Neural crest cell (in vitro differentiated cells): ENCODE results near the gene SHC1. TPM values are rescaled to one million over a fixed set of nuclear protein-coding genes. Genes with fewer than 3 reads are reported as not detected.
A peak's percentile ranks its signal among the peaks of the same experiment; 100 is the strongest.

ENCODE experiments used
- DNase-seq: peaks from one replicate; pipeline ENCODE4 v3.0.0; 2021; ENCODE audit warnings: low read depth, mixed read lengths, low spot score
- H3K27ac Mint-ChIP-seq: one replicate; pipeline ENCODE4 v1.8.0; 2021; ENCODE audit warnings: mild to moderate bottlenecking, mixed read lengths; ENCODE audit not compliant: unreplicated experiment
- H3K27me3 Mint-ChIP-seq: 2 replicates; pipeline ENCODE4 v1.8.0; 2021; ENCODE audit warnings: low read depth, mild to moderate bottlenecking, mixed read lengths
- H3K36me3 Mint-ChIP-seq: 2 replicates; pipeline ENCODE4 v1.8.0; 2021; ENCODE audit warnings: low read depth, mild to moderate bottlenecking, mixed read lengths
- H3K4me1 Mint-ChIP-seq: 2 replicates; pipeline ENCODE4 v1.8.0; 2021; ENCODE audit warnings: mixed read lengths
- H3K4me3 Mint-ChIP-seq: one replicate; pipeline ENCODE4 v1.8.0; 2021; ENCODE audit warnings: mild to moderate bottlenecking, mixed read lengths
- H3K9me3 Mint-ChIP-seq: 2 replicates; pipeline ENCODE4 v1.8.0; 2021; ENCODE audit warnings: mixed read lengths
- total RNA-seq: library from RNA; stranded (reverse); gene quantifications from 2 replicates; pipeline ENCODE4 v1.2.1, GENCODE V29; 2021
- TF ChIP-seq, protein P1 (sequence below): fragments of 200-600 bp; sonication (generic); conservative IDR thresholded peaks from 2 replicates; pipeline ENCODE4 v1.5.0; 2021; ENCODE audit warnings: antibody characterized with exemption, mild to moderate bottlenecking

Gene SHC1
- total RNA-seq, 1 donor from 2014 or later: 92.9 TPM

DNA sequence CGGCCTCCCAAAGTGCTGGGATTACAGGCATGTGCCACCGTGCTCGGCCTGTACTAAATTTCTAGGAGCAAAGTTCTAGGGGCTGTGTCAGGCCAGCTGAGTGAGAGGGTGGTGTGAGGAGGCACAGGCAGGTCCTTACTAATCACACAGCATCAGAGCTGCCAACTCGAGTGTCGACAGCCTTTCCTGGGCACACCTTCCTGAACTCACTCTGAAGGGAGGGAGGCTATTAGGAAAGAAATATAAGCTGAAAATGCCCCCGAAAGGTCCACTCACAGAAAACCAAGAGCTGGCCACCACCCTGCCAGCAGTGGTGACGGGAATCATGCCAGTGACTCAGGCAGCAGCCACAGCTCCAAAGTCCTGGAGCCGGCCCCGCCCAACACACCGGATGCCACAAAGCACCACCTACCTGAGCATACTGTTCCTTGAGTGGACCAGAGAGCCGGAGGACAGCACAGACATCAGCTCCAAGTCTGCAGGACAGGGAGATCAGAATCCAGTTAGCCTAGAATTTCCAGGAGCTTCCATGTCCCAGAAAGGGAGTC is 38.5 kb downstream of the SHC1 start:
- H3K36me3 Mint-ChIP-seq: peaks cover 8% of the 10 kb centered on the region
- no peaks in the 10 kb centered on the region for H3K9me3 Mint-ChIP-seq
- TF ChIP-seq, protein P1, sequence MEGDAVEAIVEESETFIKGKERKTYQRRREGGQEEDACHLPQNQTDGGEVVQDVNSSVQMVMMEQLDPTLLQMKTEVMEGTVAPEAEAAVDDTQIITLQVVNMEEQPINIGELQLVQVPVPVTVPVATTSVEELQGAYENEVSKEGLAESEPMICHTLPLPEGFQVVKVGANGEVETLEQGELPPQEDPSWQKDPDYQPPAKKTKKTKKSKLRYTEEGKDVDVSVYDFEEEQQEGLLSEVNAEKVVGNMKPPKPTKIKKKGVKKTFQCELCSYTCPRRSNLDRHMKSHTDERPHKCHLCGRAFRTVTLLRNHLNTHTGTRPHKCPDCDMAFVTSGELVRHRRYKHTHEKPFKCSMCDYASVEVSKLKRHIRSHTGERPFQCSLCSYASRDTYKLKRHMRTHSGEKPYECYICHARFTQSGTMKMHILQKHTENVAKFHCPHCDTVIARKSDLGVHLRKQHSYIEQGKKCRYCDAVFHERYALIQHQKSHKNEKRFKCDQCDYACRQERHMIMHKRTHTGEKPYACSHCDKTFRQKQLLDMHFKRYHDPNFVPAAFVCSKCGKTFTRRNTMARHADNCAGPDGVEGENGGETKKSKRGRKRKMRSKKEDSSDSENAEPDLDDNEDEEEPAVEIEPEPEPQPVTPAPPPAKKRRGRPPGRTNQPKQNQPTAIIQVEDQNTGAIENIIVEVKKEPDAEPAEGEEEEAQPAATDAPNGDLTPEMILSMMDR: no peak
- no peaks in the 10 kb centered on the region for H3K27me3 Mint-ChIP-seq
- DNase-seq: no peak
- no peak overlapping the region for H3K4me3 Mint-ChIP-seq
- peaks cover 13% of the 10 kb centered on the region for H3K4me1 Mint-ChIP-seq
- H3K27ac Mint-ChIP-seq: no peak overlapping the region

DNA sequence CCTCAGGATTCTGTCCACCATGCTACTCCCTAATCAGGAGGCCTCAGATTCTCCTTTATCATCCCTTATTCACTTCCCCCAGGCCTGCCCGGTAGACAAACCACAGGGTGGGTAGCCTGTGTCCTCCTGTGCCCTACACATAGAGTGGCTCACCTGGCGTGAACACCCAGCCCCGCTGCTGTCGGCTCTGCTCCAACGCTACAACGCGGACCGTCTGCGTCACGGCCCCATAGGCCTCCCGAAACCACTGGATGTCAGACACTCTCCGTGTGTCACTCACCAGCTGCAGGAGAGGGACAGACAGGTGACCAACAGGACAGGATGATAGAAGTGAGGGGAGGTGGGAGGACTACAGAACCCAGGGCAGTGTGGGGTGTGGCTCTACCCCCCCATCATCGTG is 44.3 kb downstream of the SHC1 start:
- Mint-ChIP-seq H3K4me1 (no peaks in the 10 kb centered on the region), H3K9me3 (no peaks in the 10 kb centered on the region), H3K4me3 (no peak overlapping the region), H3K27me3 (no peaks in the 10 kb centered on the region), H3K36me3 (peaks cover 18% of the 10 kb centered on the region), H3K27ac (peak overlapping the region; percentile 19)
- no peak for DNase-seq
- TF ChIP-seq, protein P1: no peak

DNA sequence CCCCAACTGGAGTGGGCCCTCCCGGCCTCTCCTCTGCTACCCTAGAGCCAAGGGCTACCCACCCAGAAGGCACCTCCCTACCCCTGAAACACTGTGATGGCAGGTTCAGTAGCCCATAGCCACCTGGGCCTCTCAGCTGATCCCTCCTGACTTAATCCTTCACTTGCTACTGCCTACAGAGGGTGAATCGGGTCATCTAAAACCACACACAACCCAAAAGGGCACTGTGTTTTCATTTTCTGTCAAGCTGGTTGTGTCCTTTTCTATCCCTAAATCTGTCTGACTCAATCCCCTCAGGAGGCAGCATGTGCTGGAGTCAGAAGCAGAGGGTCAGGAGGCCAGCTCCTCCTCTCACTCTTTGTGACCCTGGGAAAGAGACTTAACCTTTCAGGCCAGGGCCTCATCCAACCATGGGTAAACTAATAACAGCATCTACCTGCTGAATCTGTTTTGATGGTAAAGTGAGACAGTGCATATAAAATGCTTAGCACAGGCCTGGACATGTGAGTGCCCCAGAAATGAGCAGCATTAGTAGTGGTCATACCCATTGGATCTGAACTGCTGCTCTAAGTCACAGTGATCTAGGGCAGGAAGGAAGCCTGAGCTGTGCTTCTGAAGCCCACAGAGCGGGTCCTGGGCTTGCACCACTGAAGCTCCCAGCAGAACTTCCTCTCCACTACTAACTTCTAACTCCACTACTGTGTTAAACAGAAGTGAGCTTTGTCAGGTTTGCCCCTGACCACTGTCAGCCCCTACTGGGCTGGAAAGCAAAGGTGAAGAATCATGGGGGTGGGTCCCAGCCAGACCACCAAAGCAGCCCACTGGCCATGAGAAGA is 45.0 kb downstream of the SHC1 start:
- TF ChIP-seq, protein P1: no peak
- no peaks in the 10 kb centered on the region for H3K9me3 Mint-ChIP-seq
- H3K36me3 Mint-ChIP-seq: peaks cover 18% of the 10 kb centered on the region
- no peak overlapping the region for H3K27ac Mint-ChIP-seq
- DNase-seq: no peak
- no peaks in the 10 kb centered on the region for H3K4me1 Mint-ChIP-seq
- H3K4me3 Mint-ChIP-seq: no peak overlapping the region
- no peaks in the 10 kb centered on the region for H3K27me3 Mint-ChIP-seq

DNA sequence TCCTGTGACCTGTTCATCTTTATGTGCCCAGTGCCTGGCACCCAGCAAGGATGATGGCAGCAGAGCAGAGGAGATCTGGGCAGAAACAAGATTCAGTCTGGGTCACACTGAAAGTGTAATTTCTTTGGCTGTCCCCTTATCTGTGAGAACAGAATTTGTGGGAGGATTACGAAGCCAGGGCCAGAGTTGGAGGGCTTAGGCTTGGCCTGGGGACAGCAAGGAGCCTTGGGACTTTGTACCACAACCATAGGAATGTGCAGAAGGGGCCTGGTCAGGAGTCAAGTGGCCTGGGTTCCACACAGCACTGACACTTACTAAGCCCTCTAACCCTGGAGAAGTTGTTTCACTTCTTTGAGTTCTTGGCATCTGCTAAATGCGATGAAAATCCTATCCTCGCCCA is 46.9 kb downstream of the SHC1 start:
- DNase-seq: no peak
- Mint-ChIP-seq H3K9me3 (no peaks in the 10 kb centered on the region), H3K27me3 (no peaks in the 10 kb centered on the region), H3K4me3 (no peak overlapping the region), H3K27ac (no peak overlapping the region), H3K4me1 (no peaks in the 10 kb centered on the region), H3K36me3 (peaks cover 18% of the 10 kb centered on the region)
- TF ChIP-seq, protein P1: no peak

DNA sequence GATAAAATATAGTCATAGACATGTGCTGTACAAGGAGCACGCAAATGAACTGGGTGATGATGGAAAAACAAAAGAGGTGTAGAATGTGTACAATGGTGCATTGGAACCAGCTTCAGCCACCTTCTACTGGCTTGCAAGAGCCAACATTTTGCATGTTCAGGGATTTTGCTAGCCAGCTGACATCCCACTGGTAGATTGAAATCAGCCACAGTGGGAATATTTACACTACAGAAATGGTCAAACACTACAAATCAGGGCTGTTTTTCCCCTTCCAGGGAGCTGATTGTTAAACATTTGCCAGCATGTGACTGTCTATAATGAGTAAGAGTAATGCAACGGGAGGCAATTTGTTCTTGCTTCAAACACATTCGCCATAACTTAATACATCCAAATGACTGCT is 57.3 kb downstream of the SHC1 start:
- Mint-ChIP-seq H3K9me3 (peaks cover 13% of the 10 kb centered on the region), H3K4me3 (no peak overlapping the region), H3K27me3 (no peaks in the 10 kb centered on the region), H3K27ac (no peak overlapping the region), H3K36me3 (peaks cover 17% of the 10 kb centered on the region), H3K4me1 (no peaks in the 10 kb centered on the region)
- no peak for DNase-seq
- TF ChIP-seq, protein P1: no peak
